ENCODE results near the gene IL1A. TPM values are rescaled to one million over a fixed set of nuclear protein-coding genes. Genes with fewer than 3 reads are reported as not detected.

IL1A gene
- total and polyA plus RNA-seq, 2 donors (not counting 3 experiments of a cell fraction or from before 2014, with no cell fraction given) = 0.29 to 1.4 TPM

- Histone ChIP-seq H3K4me1 (ENCODE audit: control insufficient read depth, extremely low read depth, insufficient read depth, low read length) (peaks cover 43% of the 10 kb centered on the region), H3K4me2 (ENCODE audit: insufficient read depth, low read length) (peak overlapping the region; percentile 82), H3K4me3 (replicated peaks in 1 of 3; ENCODE audit: insufficient read depth in 1 of 3, low read depth in 1 of 3, low read length in 3 of 3) (peak overlapping the region in 1 of 3 experiments; percentile 13), H3K9me1 (replicated peaks; ENCODE audit: control insufficient read depth, extremely low read depth, insufficient read depth, low read length) (no peaks in the 10 kb centered on the region), H3K9ac (replicated peaks; ENCODE audit: extremely low read depth, insufficient read depth, low read length) (peak overlapping the region; percentile 5), H3K36me3 (ENCODE audit: control insufficient read depth in 2 of 2, extremely low read depth in 1 of 2, insufficient read depth in 2 of 2, low read length in 2 of 2) (no peaks in the 10 kb centered on the region), H3K27ac (ENCODE audit: insufficient read depth, low read depth, low read length) (peak overlapping the region; percentile 74), H3K79me2 (ENCODE audit: control insufficient read depth, insufficient read depth, low read length) (no peaks in the 10 kb centered on the region), H3K27me3 (ENCODE audit: control insufficient read depth in 2 of 2, insufficient read depth in 2 of 2, low read length in 2 of 2) (no peaks in the 10 kb centered on the region), H2AFZ (ENCODE audit: low read depth, low read length) (peak overlapping the region; percentile 14), H3K9me3 (replicated peaks; ENCODE audit: control insufficient read depth, insufficient read depth, low read length) (no peaks in the 10 kb centered on the region), H4K20me1 (replicated peaks; ENCODE audit: control insufficient read depth, extremely low read depth, insufficient read depth, low read length) (no peaks in the 10 kb centered on the region)
- no TSS peak for BruUV-seq (replicated peaks)
- intact Hi-C loops (cut with micrococcal nuclease) (loop anchor here (1.0 kb wide), 3 partner anchors 23 to 94 kb away; partner anchors contain the start of gene CKAP2L), dilution Hi-C loops (cut with MboI; ENCODE audit: extremely low pct_ligation_motif_present, low sequenced_read_pairs) (no loop called here)
- CTCF ChIA-PET = interaction anchor here (0.6 to 1.9 kb wide), 5 partner anchors 18 to 154 kb away, joined by 3 to 8 read pairs (median 3); no protein-coding TSS in a partner anchor
- FAIRE-seq (peak; percentile 82), DNase-seq (ENCODE audit: low read depth, low spot score) (peak; percentile 55)
- POLR2A ChIA-PET = no interaction called here
- TF ChIP-seq CTCF (IDR thresholded peaks at IDR 0.05; ENCODE audit: extremely low read depth in 1 of 2, insufficient read depth in 1 of 2, low read depth in 1 of 2, low read length in 2 of 2) (no peak), EZH2 (IDR thresholded peaks at IDR 0.05; ENCODE audit: borderline replicate concordance, low read depth, low read length, severe bottlenecking) (no peak), FOS (IDR thresholded peaks at IDR 0.05; ENCODE audit: borderline replicate concordance, insufficient read depth, low read length) (peak; percentile 66), JUN (IDR thresholded peaks at IDR 0.05; ENCODE audit: borderline replicate concordance, insufficient read depth, insufficient read length, low read depth) (peak; percentile 90), MAX (IDR thresholded peaks at IDR 0.05; ENCODE audit: insufficient read depth, insufficient read length) (no peak), POLR2AphosphoS5 (IDR thresholded peaks at IDR 0.05; ENCODE audit: insufficient read depth, low read depth, low read length) (peak; percentile 55), POLR2A (IDR thresholded peaks at IDR 0.05; ENCODE audit: low read depth, low read length) (no peak), GATA2 (IDR thresholded peaks at IDR 0.05; ENCODE audit: insufficient read depth, insufficient read length, low read depth, low read length) (peak; percentile 28)
These were observed 3.0 kb upstream of the IL1A start for GRCh38 chr2:112787294-112787693.

All from endothelial cell of umbilical vein (primary cell).